K562 (cell line): ENCODE data around the gene ANKMY1. TPM values are rescaled to one million over a fixed set of nuclear protein-coding genes. Genes with fewer than 3 reads are reported as not detected.

ENCODE experiments used
- ATAC-seq: fragments of 200-7000 bp; cut with Tn5 transposase; 3 replicates; pipeline ENCODE4 v1.9.1; 2020; ENCODE audit warnings: moderate library complexity
- BruUV-seq: library from RNA; stranded (reverse); fragments of 400-500 nt; replicated peaks from 2 replicates; lab custom pipeline; 2021; lab: Mats Ljungman, UMichigan
- CTCF ChIA-PET: fragments of 300-600 bp; formaldehyde crosslinking; extraction: SDS; loops from one replicate; lab custom pipeline; 2021; ENCODE audit warnings: low intra/inter-chr PET ratio; lab: Yijun Ruan, JAX
- POLR2A ChIA-PET: fragments of 300-600, 350-650 bp; sonication (Branson Sonifier 250); formaldehyde crosslinking; extraction: SDS; loops from one replicate; lab custom pipeline; 2021; ENCODE audit warnings: antibody characterized with exemption, inconsistent platforms; lab: Yijun Ruan, JAX
- DNase-seq, 4 experiments: peaks; one replicate each; pipeline versions ENCODE4 v3.0.0 to v3.0.0-alpha.2; 2011 to 2018; ENCODE audit warnings: low spot score in 3 of 4, mixed read lengths in 3 of 4; ENCODE audit errors: extremely low read depth in 1 of 4
- FAIRE-seq: peaks from 2 replicates; lab custom pipeline; 2011; peaks lifted over from hg19 to GRCh38; lab: Jason Lieb, UNC
- H2AFZ ChIP-seq: 2 replicates; pipeline ENCODE4 v1.6.0; 2011; ENCODE audit warnings: low read depth, low read length, control low read depth, inconsistent platforms
- H3K27ac ChIP-seq: fragments of 200-600 bp; 3 replicates; pipeline ENCODE4 v1.8.0; 2011; ENCODE audit warnings: low read depth, mild to moderate bottlenecking, control low read depth, inconsistent platforms, low read length, moderate library complexity, mixed read lengths; ENCODE audit errors: extremely low read depth
- H3K27me3 ChIP-seq, 2 experiments: fragments of 300-600 bp in 1 of 2; 2 replicates in 1 of 2; 3 replicates in 1 of 2; pipeline versions ENCODE4 v1.6.0 to v1.8.0; 2011; ENCODE audit warnings: inconsistent platforms in 2 of 2, low read length in 2 of 2, mild to moderate bottlenecking in 1 of 2, mixed read lengths in 1 of 2, moderate library complexity in 1 of 2; ENCODE audit not compliant: control insufficient read depth in 2 of 2, insufficient read depth in 2 of 2
- H3K36me3 ChIP-seq: fragments of 300-600 bp; 3 replicates; pipeline ENCODE4 v1.8.0; 2011; ENCODE audit warnings: mild to moderate bottlenecking, low read length, inconsistent platforms; ENCODE audit not compliant: control insufficient read depth, insufficient read depth
- H3K4me1 ChIP-seq, 2 experiments: fragments of 200-600 bp in 1 of 2; replicated peaks in 1 of 2; 2 replicates in 1 of 2; 3 replicates in 1 of 2; pipeline versions ENCODE4 v1.5.1 to v1.8.0; 2011; ENCODE audit warnings: inconsistent platforms in 2 of 2, low read length in 2 of 2, mild to moderate bottlenecking in 1 of 2, mixed read lengths in 1 of 2, moderate library complexity in 1 of 2; ENCODE audit not compliant: control insufficient read depth in 2 of 2, insufficient read depth in 2 of 2
- H3K4me2 ChIP-seq: 2 replicates; pipeline ENCODE4 v1.6.1; 2011; ENCODE audit warnings: low read length, control low read depth, inconsistent platforms, mixed read lengths; ENCODE audit not compliant: insufficient read depth
- H3K4me3 ChIP-seq: fragments of 200-600 bp; sonication (generic), shearing (Covaris generic); 2 replicates; pipeline ENCODE4 v1.5.1; 2016; ENCODE audit warnings: control low read depth, inconsistent platforms
- H3K79me2 ChIP-seq: fragments of 200-600 bp; 3 replicates; pipeline ENCODE4 v1.8.0; 2011; ENCODE audit warnings: low read length, inconsistent platforms; ENCODE audit not compliant: control insufficient read depth, insufficient read depth
- H3K9ac ChIP-seq, 2 experiments: 2 replicates each; pipeline versions ENCODE4 v1.6.0 to v1.6.1; 2011; ENCODE audit warnings: low read depth in 2 of 2, low read length in 2 of 2, control low read depth in 1 of 2, inconsistent platforms in 1 of 2, mild to moderate bottlenecking in 1 of 2, mixed read lengths in 1 of 2; ENCODE audit not compliant: insufficient read depth in 1 of 2
- H3K9me1 ChIP-seq: one replicate; pipeline ENCODE4 v1.6.0; 2011; ENCODE audit warnings: inconsistent platforms, mild to moderate bottlenecking, low read length, moderate library complexity; ENCODE audit not compliant: control insufficient read depth, insufficient read depth
- H3K9me3 ChIP-seq: replicated peaks from 2 replicates; pipeline ENCODE4 v1.5.1; 2011; ENCODE audit warnings: low read depth, low read length, inconsistent platforms; ENCODE audit not compliant: control insufficient read depth, insufficient read depth
- H4K20me1 ChIP-seq: replicated peaks from 2 replicates; pipeline ENCODE4 v1.6.1; 2011; ENCODE audit warnings: low read length, inconsistent platforms, mixed read lengths; ENCODE audit not compliant: control insufficient read depth, insufficient read depth
- BMI1 ChIP-seq: fragments of 150-350 bp; IDR thresholded peaks from 2 replicates; pipeline ENCODE4 v1.6.1; 2014; ENCODE audit warnings: low read length
- BRD9 ChIP-seq: fragments of 450-650 bp; IDR thresholded peaks from 2 replicates; pipeline ENCODE4 v1.6.1; 2018; ENCODE audit warnings: low read depth; ENCODE audit not compliant: partially characterized antibody
- HNRNPUL1 ChIP-seq: fragments of 200-400 bp; formaldehyde crosslinking; IDR thresholded peaks from 2 replicates; pipeline ENCODE4 v1.6.1; 2017; ENCODE audit warnings: low read length
- NEUROD1 ChIP-seq: fragments of 150-350 bp; IDR thresholded peaks from 2 replicates; pipeline ENCODE4 v1.6.1; 2014; ENCODE audit warnings: borderline replicate concordance, low read length, low read depth; ENCODE audit not compliant: partially characterized antibody
- PTRF ChIP-seq: fragments of 450-650 bp; IDR thresholded peaks from 2 replicates; pipeline ENCODE4 v1.6.1; 2016; ENCODE audit warnings: mild to moderate bottlenecking, missing genetic modification characterization, missing compliant biosample characterization
- SIX5 ChIP-seq, 2 experiments: IDR thresholded peaks; 2 replicates each; pipeline ENCODE4 v1.6.1; 2011; ENCODE audit warnings: low read length in 2 of 2, borderline replicate concordance in 1 of 2, low read depth in 1 of 2, mild to moderate bottlenecking in 1 of 2, moderate library complexity in 1 of 2; ENCODE audit not compliant: insufficient read depth in 1 of 2
- SREBF1 ChIP-seq: fragments of 150-350 bp; IDR thresholded peaks from 2 replicates; pipeline ENCODE4 v1.6.1; 2014; ENCODE audit warnings: antibody characterized with exemption, low read depth, low read length, borderline replicate concordance
- ZNF639 ChIP-seq, 2 experiments: fragments of 200-800 bp in 1 of 2; sonication (Bioruptor generic) in 1 of 2; sonication (generic) in 1 of 2; formaldehyde crosslinking in 1 of 2; IDR thresholded peaks in 1 of 2; conservative IDR thresholded peaks in 1 of 2; 2 replicates each; pipeline versions ENCODE4 v1.5.0 to v1.6.1; 2016 to 2020; ENCODE audit warnings: missing compliant biosample characterization in 1 of 2, missing genetic modification characterization in 1 of 2, missing genetic modification reagents in 1 of 2
- ZNF699 ChIP-seq: fragments of 250-450 bp; sonication (Bioruptor Pico); IDR thresholded peaks from 2 replicates; pipeline ENCODE4 v1.8.0; 2021; ENCODE audit warnings: mild to moderate bottlenecking, moderate library complexity; ENCODE audit not compliant: insufficient replicate concordance
- ZNF766 ChIP-seq: fragments of 200-800 bp; sonication (Bioruptor generic); conservative IDR thresholded peaks from 2 replicates; pipeline ENCODE4 v1.6.1; 2016; ENCODE audit warnings: missing genetic modification characterization, missing compliant biosample characterization
- ZNF77 ChIP-seq: fragments of 250-450 bp; sonication (Bioruptor Pico); IDR thresholded peaks from 2 replicates; pipeline ENCODE4 v1.5.0; 2020
- WGBS: fragments of 100-300 bp; shearing (Covaris generic); methylation state at CpG from one replicate; pipeline ENCODE4 v1.1.6; 2016; ENCODE audit warnings: low coverage, mixed read lengths; ENCODE audit not compliant: insufficient coverage; ENCODE audit errors: missing lambda C conversion rate; 5-methylcytosine and 5-hydroxymethylcytosine counted together
- in situ Hi-C: fragments of 300-500 bp; cut with MboI; formaldehyde crosslinking; loops from 4 replicates; pipeline ENCODE4 v1.15.0; 2018; ENCODE audit warnings: inconsistent platforms, mixed read lengths
- intact Hi-C: fragments of 100-400 bp; cut with micrococcal nuclease; formaldehyde crosslinking; loops from 2 replicates; pipeline ENCODE4 v1.14.2; 2022
- polyA plus RNA-seq, 8 experiments: library from polyadenylated mRNA; depleted of rRNA in 4 of 8; stranded (reverse) in 5 of 8; unstranded in 3 of 8; fragments of >200 nt; fragmentation: Nextera tagmentation in 2 of 8; fragmentation: Illumina TruSeq in 1 of 8; extraction: Ambion mirVana in 2 of 8; extraction: Trizol in 1 of 8; gene quantifications; 2 replicates each; pipeline versions ENCODE4 v1.2.1 to v1.2.3, GENCODE V29; 2011 to 2014; ENCODE audit warnings: inconsistent platforms in 1 of 8, missing spikeins in 1 of 8
- total RNA-seq, 7 experiments: library from RNA; depleted of rRNA in 6 of 7; stranded (reverse); fragments of >200 nt in 6 of 7; fragmentation: Illumina TruSeq in 2 of 7; extraction: Trizol in 2 of 7; gene quantifications; 2 replicates each; pipeline versions ENCODE4 v1.2.1 to v1.2.3, GENCODE V29; 2011 to 2021; ENCODE audit warnings: low replicate concordance in 1 of 7

The ANKMY1 gene
- total and polyA plus RNA-seq, 9 of the 15 experiments (the other 6 are each of a cell fraction or from before 2014, with no cell fraction given) = 0.75 to 15.1 (median 11.7) TPM

- no peak overlapping the region for H3K4me2 ChIP-seq
- in situ Hi-C loops (no loop called here), intact Hi-C loops (no loop called here)
- peaks cover 30% of the 10 kb centered on the region; the same call in 2 of the 3 replicates for H3K36me3 ChIP-seq
- no peak overlapping the region for H2AFZ ChIP-seq
- H3K4me1 ChIP-seq = peaks cover 4 to 50% of the 10 kb centered on the region in 2 experiments; a peak in 4 of 5 replicates
- ChIA-PET CTCF (no interaction called here), POLR2A (no interaction called here)
- WGBS = 95% methylated on average over 7 of the region's 13 CpGs
- H3K27ac ChIP-seq = no peak overlapping the region
- H3K9me1 ChIP-seq = no peaks in the 10 kb centered on the region
- H3K9me3 ChIP-seq = no peaks in the 10 kb centered on the region
- ATAC-seq (no peak), DNase-seq (no peak), FAIRE-seq (no peak)
- BruUV-seq = no TSS peak
- H3K4me3 ChIP-seq = no peak overlapping the region
- H3K27me3 ChIP-seq = no peaks in the 10 kb centered on the region
- TF ChIP-seq PTRF (tag) (no peak), ZNF77 (CRISPR knock-in tag) (no peak), ZNF699 (CRISPR knock-in tag) (no peak), ZNF766 (CRISPR knock-in tag) (no peak), SIX5 (IDR thresholded peaks at IDR 0.05; ENCODE audit: borderline replicate concordance in 1 of 2, insufficient read depth in 1 of 2, low read depth in 1 of 2, low read length in 2 of 2) (no peak), BRD9 (no peak), HNRNPUL1 (no peak), NEUROD1 (no peak), BMI1 (no peak), SREBF1 (no peak), ZNF639 (CRISPR knock-in tag; conservative IDR thresholded peaks at IDR 0.05 in 1 of 2, IDR thresholded peaks at IDR 0.05 in 1 of 2) (no peak)
- peak overlapping the region in 1 of 2 experiments; percentile 17; a peak in 1 of 4 replicates for H3K9ac ChIP-seq
- H4K20me1 ChIP-seq = no peaks in the 10 kb centered on the region
- peaks cover 21% of the 10 kb centered on the region for H3K79me2 ChIP-seq
Observed at GRCh38 chr2:240591784-240592183, 34.0 kb upstream of the ANKMY1 start.
